GM18498 (cell line): Measurements from ENCODE around the gene OR51B4.
A peak's percentile ranks its signal among the peaks of the same experiment; 100 is the strongest.
"Not testable (repeated sequence)": the region's sequence is repeated elsewhere in the genome, so short reads cannot be mapped to it uniquely, and the experiment has no call there.

Source experiments
- ATAC-seq: cut with Tn5 transposase; IDR thresholded peaks from one replicate; pipeline ENCODE4 v1.9.1; 2021; ENCODE audit warnings: mild to moderate bottlenecking, moderate library complexity; ENCODE audit not compliant: unreplicated experiment

Gene OR51B4

DNA sequence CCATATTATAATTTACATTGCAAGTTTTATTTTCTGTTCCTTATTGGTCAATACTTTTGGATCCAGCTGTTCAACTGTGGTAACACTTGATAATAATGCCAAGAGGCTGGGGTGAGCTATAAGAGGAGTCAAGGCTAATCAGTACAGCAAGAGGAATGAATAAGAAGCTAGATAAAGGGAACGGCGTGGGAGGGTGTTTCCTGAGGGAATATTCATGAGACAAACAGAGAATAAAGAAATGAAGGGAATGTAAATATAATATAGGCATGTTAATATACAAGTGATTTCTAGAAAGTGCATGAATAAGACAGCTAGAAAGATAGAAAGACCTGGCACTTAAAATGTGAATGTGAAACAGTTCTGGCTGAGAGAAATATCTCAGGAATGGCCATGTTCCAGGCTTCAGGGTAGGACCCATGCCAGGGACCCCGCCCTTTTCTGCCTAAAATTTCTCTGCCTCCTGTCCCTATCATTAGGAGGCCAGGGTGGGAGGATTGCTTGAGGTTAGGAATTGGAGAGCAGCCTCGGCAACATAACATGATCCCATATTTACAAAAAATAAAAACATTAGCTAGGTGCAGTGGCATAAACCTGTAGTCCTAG, 3.9 kb downstream of the OR51B4 start:
- ATAC-seq, result no peak

GRCh38 chr11:5294342-5294995, 7.3 kb downstream of the OR51B4 start:
- not testable (repeated sequence) for ATAC-seq

- ATAC-seq, result no peak
Measured at GRCh38 chr11:5293028-5293427, 8.7 kb downstream of the OR51B4 start.

GRCh38 chr11:5291207-5291838, 10.4 kb downstream of the OR51B4 start:
- peak; percentile 98 for ATAC-seq

GRCh38 chr11:5290106-5290505, 11.6 kb downstream of the OR51B4 start:
- ATAC-seq, result no peak

DNA sequence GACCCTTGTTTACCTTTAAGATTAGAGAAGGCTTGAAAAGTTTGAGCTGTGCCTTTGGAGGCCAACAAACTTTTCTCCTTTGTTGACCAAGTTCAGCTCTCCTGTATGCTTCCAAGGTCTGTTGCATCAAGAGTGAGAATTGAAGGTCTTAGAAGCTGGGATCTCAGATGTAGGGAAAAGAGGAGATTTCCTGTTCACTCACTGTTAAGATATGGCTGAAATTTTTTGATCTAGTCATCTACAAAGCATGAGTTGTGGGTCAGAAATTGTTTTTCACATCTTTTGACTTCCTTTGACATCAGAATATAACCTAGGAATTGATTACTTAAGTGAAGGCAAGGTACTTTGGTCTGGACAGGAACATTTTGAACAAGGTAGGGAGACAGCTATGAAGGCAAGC, 12.1 kb downstream of the OR51B4 start:
- no peak for ATAC-seq

- ATAC-seq, result no peak
Measured at GRCh38 chr11:5288906-5289550, 12.7 kb downstream of the OR51B4 start.

GRCh38 chr11:5288108-5288905, 13.4 kb downstream of the OR51B4 start:
- ATAC-seq, result no peak

DNA sequence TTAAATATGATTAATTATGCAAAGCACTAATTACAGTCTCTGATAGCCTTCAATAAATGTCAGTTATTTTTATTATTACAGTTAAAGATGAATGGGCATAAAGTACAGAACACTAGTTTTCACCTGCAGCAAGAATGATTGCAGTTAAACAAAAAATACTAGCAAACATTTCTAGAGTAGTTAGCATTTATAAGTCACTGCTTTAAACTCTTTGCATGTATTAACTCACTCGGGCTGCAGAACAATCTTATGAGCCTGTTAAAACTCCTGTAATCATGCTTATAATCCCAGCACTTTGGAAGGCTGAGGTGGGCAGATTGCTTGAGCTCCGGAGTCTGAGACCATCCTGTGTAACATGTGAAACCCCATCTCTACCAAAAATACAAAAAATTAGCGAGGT, 14.8 kb downstream of the OR51B4 start:
- ATAC-seq, result no peak

DNA sequence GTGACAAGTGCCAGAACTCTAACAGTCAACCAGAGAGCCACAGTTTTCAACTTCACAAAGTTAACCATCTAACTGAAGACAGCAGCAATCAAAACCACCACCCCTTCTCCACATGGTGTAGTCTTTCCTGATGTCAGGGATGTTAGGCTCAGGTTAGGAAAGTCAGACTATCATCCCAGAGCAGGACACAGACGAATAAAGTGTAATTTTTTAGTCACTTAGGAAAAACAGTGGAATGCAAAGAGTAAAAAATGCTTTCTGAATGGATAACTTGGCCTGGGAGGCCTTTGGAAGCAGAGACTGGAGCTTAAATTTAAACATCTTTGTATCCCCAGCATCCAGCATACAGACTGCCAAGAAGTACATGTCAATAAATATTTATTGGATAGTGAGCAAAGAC, 15.4 kb downstream of the OR51B4 start:
- no peak for ATAC-seq

DNA sequence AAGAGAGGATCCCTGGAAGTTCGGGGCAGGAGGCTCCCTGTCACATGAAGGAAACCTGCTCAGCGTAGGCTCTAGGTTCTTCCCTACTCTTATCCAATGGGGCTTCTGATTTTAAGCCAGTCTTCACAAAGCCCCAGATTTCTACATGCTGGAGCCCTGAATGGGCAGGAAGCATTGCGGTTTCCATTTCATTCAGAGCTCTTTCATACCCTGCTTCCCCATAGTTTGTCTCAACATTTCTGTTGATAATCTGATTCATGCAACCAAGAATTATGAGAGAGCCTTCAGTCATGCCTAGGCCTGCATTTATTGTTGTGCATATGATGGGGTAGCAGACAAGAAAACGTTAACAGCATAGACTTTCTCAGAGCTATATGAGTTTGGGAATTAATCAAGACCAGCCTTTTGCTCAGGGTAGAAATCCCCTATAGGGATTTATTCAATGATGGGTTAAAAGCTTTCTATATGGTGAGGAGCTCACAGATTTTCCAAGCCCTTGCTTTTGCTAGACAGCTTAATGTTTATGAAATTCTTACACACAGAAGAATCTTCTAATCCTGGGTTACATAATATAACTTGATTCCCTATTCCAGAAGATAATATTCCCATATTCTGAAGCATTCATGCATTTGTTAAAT, 15.9 kb downstream of the OR51B4 start:
- no peak for ATAC-seq

DNA sequence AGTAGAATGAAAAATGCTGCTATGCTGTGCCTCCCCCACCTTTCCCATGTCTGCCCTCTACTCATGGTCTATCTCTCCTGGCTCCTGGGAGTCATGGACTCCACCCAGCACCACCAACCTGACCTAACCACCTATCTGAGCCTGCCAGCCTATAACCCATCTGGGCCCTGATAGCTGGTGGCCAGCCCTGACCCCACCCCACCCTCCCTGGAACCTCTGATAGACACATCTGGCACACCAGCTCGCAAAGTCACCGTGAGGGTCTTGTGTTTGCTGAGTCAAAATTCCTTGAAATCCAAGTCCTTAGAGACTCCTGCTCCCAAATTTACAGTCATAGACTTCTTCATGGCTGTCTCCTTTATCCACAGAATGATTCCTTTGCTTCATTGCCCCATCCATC, 17.1 kb downstream of the OR51B4 start:
- no peak for ATAC-seq

DNA sequence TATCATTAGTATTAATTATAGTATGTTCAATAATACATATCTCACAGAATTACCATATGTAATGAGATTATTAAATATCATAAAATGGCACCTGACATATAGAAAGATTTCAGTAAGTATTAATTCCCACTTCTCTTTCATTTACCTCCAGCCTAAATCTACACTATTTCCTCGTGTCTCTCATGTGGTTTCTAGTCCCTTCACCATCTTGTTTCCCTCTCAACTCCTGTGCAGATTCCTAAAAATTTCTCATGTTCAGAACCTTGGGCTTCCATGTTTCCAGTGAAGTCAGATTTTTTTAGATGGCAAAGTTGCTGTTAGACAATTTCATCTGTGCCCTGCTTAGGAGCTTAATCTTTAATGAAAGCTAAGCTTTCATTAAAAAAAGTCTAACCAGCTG, 17.9 kb downstream of the OR51B4 start:
- ATAC-seq, result no peak

DNA sequence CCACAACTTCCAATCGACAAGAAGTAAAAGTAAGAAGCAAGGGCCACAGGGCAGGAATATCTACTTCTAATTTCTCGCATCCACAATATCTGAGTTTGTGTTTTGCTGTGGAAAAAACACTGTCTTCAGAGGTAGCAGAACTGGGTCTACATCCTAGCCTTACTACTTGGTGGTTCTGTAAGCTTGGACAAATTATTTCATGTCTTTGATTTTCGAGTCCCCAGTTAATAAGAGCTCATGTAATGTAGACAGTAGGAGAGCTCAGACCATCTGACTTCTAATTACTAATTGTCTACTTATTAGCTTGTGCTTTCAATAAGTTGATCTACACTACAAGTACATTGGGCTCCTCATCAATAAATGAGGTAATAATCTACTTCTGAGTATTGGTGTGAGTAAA, 18.7 kb downstream of the OR51B4 start:
- no peak for ATAC-seq

DNA sequence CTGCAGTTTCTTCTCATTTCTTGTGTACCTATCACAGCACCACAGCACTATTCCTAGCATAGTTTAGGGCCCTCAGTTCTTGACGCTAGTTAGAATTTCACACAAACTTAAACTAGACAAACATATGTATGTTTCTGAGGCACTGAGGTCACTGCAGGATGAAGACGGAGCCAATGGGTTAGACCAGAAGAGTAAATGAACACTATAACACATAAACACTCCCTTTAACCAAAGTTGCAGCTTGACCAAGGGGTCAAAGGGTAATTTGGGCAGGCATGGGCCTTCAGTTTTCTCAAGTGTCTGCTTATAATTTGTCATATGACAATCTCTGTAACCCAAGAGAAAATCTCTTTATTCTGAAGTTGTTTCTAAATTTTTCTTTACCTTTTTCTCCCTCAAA, 19.1 kb downstream of the OR51B4 start:
- ATAC-seq, result no peak

- ATAC-seq, result no peak
Measured at GRCh38 chr11:5281596-5281995, 20.1 kb downstream of the OR51B4 start.

DNA sequence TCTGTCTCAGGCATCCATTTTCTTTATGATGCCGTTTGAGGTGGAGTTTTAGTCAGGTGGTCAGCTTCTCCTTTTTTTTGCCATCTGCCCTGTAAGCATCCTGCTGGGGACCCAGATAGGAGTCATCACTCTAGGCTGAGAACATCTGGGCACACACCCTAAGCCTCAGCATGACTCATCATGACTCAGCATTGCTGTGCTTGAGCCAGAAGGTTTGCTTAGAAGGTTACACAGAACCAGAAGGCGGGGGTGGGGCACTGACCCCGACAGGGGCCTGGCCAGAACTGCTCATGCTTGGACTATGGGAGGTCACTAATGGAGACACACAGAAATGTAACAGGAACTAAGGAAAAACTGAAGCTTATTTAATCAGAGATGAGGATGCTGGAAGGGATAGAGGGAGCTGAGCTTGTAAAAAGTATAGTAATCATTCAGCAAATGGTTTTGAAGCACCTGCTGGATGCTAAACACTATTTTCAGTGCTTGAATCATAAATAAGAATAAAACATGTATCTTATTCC, 21.1 kb downstream of the OR51B4 start:
- ATAC-seq, result peak; percentile 92

- no peak for ATAC-seq
Measured at GRCh38 chr11:5279471-5280090, 22.2 kb downstream of the OR51B4 start.

- ATAC-seq, result peak; percentile 58
Measured at GRCh38 chr11:5277807-5278382, 23.9 kb downstream of the OR51B4 start.

DNA sequence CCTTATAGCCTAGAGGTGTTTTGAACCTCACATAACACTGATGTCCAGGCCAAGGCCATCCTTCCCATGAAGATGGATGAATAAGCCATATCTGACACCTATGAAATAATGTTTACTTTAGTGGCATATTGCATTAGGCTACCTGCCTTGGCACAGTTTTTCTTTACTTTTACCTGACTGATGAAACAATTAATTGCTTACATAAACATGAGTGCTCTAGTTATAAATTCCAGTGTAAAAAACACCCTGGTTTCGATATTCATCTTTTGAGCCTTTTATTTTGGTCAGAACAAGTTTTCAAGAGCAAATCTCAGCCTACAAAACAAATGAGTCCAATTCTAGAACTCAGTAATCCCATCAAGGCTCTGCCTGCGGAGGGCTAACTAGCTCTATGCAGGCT, 25.0 kb downstream of the OR51B4 start:
- ATAC-seq, result no peak
